ENCODE results near the gene PTGS1.

PTGS1 gene

DNA sequence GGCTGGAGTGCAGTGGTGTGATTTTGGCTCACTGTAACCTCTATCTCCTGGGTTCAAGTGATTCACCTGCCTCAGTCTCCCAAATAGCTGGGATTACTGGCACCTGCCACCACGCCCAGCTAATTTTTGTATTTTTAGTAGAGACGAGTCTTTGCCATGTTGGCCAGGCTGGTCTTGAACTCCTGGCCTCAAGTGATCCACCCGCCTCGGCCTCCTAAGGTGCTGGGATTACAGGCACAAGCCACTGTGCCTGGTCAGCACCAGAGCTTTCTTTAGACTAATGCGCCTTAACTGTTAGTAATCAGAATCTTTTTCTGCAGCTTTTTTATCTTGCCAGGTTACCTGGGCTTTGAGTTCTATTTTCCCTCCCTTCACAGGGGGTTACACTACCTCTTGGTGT lies 18.4 kb downstream of the PTGS1 start:
- no peak overlapping the region for H3K4me2 ChIP-seq (ENCODE audit: low read depth, low read length)
- no peak for TF ChIP-seq EZH2phosphoT487 (IDR thresholded peaks at IDR 0.05; ENCODE audit: low read length)
- TF ChIP-seq, protein P1, sequence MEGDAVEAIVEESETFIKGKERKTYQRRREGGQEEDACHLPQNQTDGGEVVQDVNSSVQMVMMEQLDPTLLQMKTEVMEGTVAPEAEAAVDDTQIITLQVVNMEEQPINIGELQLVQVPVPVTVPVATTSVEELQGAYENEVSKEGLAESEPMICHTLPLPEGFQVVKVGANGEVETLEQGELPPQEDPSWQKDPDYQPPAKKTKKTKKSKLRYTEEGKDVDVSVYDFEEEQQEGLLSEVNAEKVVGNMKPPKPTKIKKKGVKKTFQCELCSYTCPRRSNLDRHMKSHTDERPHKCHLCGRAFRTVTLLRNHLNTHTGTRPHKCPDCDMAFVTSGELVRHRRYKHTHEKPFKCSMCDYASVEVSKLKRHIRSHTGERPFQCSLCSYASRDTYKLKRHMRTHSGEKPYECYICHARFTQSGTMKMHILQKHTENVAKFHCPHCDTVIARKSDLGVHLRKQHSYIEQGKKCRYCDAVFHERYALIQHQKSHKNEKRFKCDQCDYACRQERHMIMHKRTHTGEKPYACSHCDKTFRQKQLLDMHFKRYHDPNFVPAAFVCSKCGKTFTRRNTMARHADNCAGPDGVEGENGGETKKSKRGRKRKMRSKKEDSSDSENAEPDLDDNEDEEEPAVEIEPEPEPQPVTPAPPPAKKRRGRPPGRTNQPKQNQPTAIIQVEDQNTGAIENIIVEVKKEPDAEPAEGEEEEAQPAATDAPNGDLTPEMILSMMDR (IDR thresholded peaks at IDR 0.05; ENCODE audit: low read length) = no peak
- TF ChIP-seq EZH2 (optimal IDR thresholded peaks at IDR 0.05; ENCODE audit: low read depth, low read length) = no peak

DNA sequence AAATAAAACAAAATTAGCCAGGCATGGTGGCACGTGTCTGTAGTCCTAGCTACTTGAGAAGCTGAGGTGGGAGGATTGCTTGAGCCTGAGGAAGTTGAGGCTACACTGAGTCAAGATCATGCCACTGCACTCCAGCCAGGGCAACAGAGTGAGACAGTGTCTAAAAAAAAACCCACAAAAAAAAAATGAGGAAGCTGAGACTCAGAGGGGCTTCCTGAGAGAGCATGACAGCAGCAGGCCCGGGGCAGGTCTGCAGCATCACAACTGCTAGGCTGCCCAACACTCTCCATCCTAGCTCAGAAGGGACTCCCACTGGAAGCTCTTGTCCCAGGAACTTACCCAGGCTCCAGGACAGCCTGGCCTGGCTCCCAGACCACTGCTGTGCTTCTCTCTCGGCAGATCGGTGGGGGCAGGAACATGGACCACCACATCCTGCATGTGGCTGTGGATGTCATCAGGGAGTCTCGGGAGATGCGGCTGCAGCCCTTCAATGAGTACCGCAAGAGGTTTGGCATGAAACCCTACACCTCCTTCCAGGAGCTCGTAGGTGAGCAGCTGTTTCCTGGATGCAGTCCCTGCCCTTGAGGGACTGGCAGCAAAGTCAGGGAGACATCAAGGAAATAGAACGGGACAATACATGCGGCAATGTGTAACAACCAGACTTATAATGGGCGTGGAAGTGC lies 19.1 kb downstream of the PTGS1 start:
- no peak for DNase-seq

More for the DNA sequence above, 18.4 kb downstream of the PTGS1 start:
- no peak for DNase-seq
- Histone ChIP-seq H2AFZ (ENCODE audit: low read length) (no peak overlapping the region), H4K20me1 (ENCODE audit: insufficient read depth, low read length) (no peaks in the 10 kb centered on the region), H3K27me3 (replicated peaks; ENCODE audit: insufficient read depth, low read length) (no peaks in the 10 kb centered on the region), H3K4me3 (ENCODE audit: low read length) (no peak overlapping the region), H3K9ac (ENCODE audit: low read length) (no peak overlapping the region), H3F3A (ENCODE audit: insufficient read depth, low read length) (no peaks in the 10 kb centered on the region), H3K27ac (ENCODE audit: low read length) (no peak overlapping the region), H3K36me3 (replicated peaks; ENCODE audit: insufficient read depth, low read length) (no peaks in the 10 kb centered on the region), H3K9me3 (replicated peaks; ENCODE audit: insufficient read depth, low read length) (no peaks in the 10 kb centered on the region), H3K4me1 (ENCODE audit: low read length) (no peaks in the 10 kb centered on the region), H3K9me2 (replicated peaks; ENCODE audit: insufficient read depth, low read length) (no peaks in the 10 kb centered on the region), H3K79me2 (ENCODE audit: low read length) (no peaks in the 10 kb centered on the region)

DNA sequence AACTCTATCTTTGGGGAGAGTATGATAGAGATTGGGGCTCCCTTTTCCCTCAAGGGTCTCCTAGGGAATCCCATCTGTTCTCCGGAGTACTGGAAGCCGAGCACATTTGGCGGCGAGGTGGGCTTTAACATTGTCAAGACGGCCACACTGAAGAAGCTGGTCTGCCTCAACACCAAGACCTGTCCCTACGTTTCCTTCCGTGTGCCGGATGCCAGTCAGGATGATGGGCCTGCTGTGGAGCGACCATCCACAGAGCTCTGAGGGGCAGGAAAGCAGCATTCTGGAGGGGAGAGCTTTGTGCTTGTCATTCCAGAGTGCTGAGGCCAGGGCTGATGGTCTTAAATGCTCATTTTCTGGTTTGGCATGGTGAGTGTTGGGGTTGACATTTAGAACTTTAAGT lies 21.5 kb downstream of the PTGS1 start:
- Histone ChIP-seq H3K27ac (ENCODE audit: low read length) (no peak overlapping the region), H3K4me2 (ENCODE audit: low read depth, low read length) (no peak overlapping the region), H2AFZ (ENCODE audit: low read length) (no peak overlapping the region), H3K9ac (ENCODE audit: low read length) (no peak overlapping the region), H3K27me3 (replicated peaks; ENCODE audit: insufficient read depth, low read length) (no peaks in the 10 kb centered on the region), H4K20me1 (ENCODE audit: insufficient read depth, low read length) (no peaks in the 10 kb centered on the region), H3K36me3 (replicated peaks; ENCODE audit: insufficient read depth, low read length) (no peaks in the 10 kb centered on the region), H3K9me3 (replicated peaks; ENCODE audit: insufficient read depth, low read length) (no peaks in the 10 kb centered on the region), H3K4me1 (ENCODE audit: low read length) (no peaks in the 10 kb centered on the region), H3K9me2 (replicated peaks; ENCODE audit: insufficient read depth, low read length) (no peaks in the 10 kb centered on the region), H3K4me3 (ENCODE audit: low read length) (no peak overlapping the region), H3K79me2 (ENCODE audit: low read length) (no peaks in the 10 kb centered on the region), H3F3A (ENCODE audit: insufficient read depth, low read length) (no peaks in the 10 kb centered on the region)
- TF ChIP-seq EZH2phosphoT487 (IDR thresholded peaks at IDR 0.05; ENCODE audit: low read length) (no peak), EZH2 (optimal IDR thresholded peaks at IDR 0.05; ENCODE audit: low read depth, low read length) (no peak)
- TF ChIP-seq, protein P1 (IDR thresholded peaks at IDR 0.05; ENCODE audit: low read length) = no peak
- no peak for DNase-seq

More for the DNA sequence above, 19.1 kb downstream of the PTGS1 start:
- no peak overlapping the region for H3K27ac ChIP-seq (ENCODE audit: low read length)
- H4K20me1 ChIP-seq (ENCODE audit: insufficient read depth, low read length) = no peaks in the 10 kb centered on the region
- no peaks in the 10 kb centered on the region for H3F3A ChIP-seq (ENCODE audit: insufficient read depth, low read length)
- H3K9me3 ChIP-seq (replicated peaks; ENCODE audit: insufficient read depth, low read length) = no peaks in the 10 kb centered on the region
- no peaks in the 10 kb centered on the region for H3K27me3 ChIP-seq (replicated peaks; ENCODE audit: insufficient read depth, low read length)
- H3K36me3 ChIP-seq (replicated peaks; ENCODE audit: insufficient read depth, low read length) = no peaks in the 10 kb centered on the region
- no peak overlapping the region for H3K4me3 ChIP-seq (ENCODE audit: low read length)
- no peaks in the 10 kb centered on the region for H3K79me2 ChIP-seq (ENCODE audit: low read length)
- TF ChIP-seq, protein P1 (IDR thresholded peaks at IDR 0.05; ENCODE audit: low read length) = no peak
- no peak for TF ChIP-seq EZH2phosphoT487 (IDR thresholded peaks at IDR 0.05; ENCODE audit: low read length)
- no peak for TF ChIP-seq EZH2 (optimal IDR thresholded peaks at IDR 0.05; ENCODE audit: low read depth, low read length)
- H2AFZ ChIP-seq (ENCODE audit: low read length) = no peak overlapping the region
- no peak overlapping the region for H3K9ac ChIP-seq (ENCODE audit: low read length)
- H3K4me1 ChIP-seq (ENCODE audit: low read length) = no peaks in the 10 kb centered on the region
- H3K9me2 ChIP-seq (replicated peaks; ENCODE audit: insufficient read depth, low read length) = no peaks in the 10 kb centered on the region
- no peak overlapping the region for H3K4me2 ChIP-seq (ENCODE audit: low read depth, low read length)

Data from MM.1S (cell line).